ENCODE results near the gene NDUFS8.

The NDUFS8 gene

GRCh38 chr11:68016904-68017817 lies 13.3 kb upstream of the NDUFS8 start:
- DNase-seq: no peak

GRCh38 chr11:68017980-68018729 lies 12.3 kb upstream of the NDUFS8 start:
- DNase-seq: no peak

- no peak for DNase-seq
Observed at GRCh38 chr11:68018730-68019190, 11.7 kb upstream of the NDUFS8 start.

GRCh38 chr11:68019486-68019885 lies 11.0 kb upstream of the NDUFS8 start:
- no peak for DNase-seq

GRCh38 chr11:68020575-68020974 lies 9.9 kb upstream of the NDUFS8 start:
- no peak for DNase-seq

DNA sequence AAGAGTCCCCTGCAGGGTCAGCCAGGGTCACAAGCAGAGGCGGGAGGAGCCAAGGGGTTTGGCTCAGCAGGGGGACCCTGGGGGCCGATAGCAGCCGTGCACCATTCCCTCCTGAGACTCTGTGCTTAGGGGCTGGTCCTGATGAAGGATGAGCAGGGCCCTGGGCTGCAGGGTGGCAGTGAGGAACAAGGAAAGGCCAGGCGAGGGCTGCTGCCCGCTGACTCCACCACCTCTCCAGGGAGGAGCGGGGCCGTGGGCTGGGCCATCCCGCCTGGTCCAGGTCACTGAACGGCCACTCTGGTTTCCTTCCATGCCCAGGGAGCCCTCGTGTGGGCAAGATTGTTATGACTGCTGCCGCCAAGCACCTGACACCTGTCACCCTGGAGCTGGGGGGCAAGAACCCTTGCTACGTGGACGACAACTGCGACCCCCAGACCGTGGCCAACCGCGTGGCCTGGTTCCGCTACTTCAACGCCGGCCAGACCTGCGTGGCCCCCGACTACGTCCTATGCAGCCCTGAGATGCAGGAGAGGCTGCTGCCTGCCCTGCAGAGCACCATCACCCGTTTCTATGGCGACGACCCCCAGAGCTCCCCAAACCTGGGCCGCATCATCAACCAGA lies 9.2 kb upstream of the NDUFS8 start:
- no peak for DNase-seq

GRCh38 chr11:68022531-68022930 lies 8.0 kb upstream of the NDUFS8 start:
- DNase-seq: no peak

- DNase-seq: no peak
Observed at GRCh38 chr11:68024508-68024907, 6.0 kb upstream of the NDUFS8 start.

DNA sequence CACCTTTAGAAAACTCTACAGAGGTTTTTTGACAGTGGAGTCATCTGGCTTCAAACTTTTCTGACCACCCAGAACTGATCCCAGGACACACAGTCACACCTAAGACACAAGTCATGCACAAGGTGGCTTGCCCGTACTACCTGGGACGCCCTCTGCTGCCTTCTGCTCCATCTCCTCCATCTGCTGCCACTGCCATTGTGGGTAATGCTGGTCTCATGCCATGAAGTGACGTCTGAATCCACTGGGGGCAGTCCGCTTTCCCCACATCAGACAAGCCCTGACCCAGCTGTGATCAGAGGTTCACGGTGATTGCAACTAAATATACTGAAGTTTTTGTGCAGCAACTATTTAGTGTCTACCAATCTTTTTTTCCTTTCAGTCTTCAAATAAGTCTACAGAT lies 5.4 kb upstream of the NDUFS8 start:
- DNase-seq: no peak

- no peak for DNase-seq
Observed at GRCh38 chr11:68026391-68027105, 3.9 kb upstream of the NDUFS8 start.

- no peak for DNase-seq
Observed at GRCh38 chr11:68027667-68028066, 2.8 kb upstream of the NDUFS8 start.

DNA sequence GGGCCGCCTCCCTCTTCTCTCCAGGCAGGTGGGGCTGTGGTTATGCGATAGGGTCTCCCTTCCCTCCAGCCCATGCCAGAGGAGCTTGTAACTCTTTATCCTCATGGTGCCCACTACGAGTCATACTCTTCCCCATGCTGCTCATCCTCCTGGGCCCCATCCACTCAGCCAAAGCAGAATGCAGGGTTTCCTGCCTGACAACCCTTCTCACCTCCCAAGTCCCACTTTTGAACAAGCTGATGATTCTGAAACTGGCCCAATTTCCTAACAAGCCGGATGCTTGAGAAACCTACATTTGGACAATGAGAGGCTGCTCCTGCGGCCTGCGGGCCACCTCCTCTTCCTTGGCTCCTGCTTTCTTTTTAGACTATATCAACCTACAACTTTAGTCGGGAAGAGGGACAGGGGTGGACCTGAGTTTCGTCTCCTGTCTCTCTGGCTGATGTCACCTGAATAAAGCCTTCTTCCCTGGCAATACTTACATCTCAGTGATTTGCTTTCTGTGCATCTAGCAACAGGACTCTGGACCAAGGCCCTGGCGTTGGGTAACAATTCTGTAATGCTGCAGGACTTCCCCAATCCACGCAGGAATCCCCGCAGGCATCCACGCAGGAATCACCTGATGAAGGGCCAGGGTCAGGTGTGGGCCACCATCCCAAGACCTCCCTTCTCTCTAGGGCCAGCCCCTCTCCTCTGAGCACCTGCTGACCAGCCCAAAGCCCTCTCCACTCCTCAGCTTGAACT lies 1.5 kb upstream of the NDUFS8 start:
- DNase-seq: no peak

DNA sequence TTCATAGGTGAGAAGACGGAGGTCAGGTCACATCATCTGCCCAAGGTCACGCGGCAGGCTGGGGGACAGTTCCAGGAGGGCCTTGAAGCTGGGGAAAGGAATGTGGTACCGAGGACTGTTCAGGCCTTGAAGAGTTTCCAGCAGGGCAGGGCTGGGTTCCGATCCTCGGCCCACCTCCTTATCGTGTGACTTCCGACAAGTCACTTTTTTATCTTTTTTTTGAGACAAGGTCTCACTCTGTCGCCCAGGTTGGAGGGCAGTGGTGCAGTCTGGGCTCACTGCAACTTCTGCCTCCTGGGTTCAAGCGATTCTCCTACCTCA lies 623 bp downstream of the NDUFS8 start:
- no peak for DNase-seq

GRCh38 chr11:68032003-68032402 lies 1.5 kb downstream of the NDUFS8 start:
- DNase-seq: no peak

- no peak for DNase-seq
Observed at GRCh38 chr11:68032997-68033707, 2.7 kb downstream of the NDUFS8 start.

DNA sequence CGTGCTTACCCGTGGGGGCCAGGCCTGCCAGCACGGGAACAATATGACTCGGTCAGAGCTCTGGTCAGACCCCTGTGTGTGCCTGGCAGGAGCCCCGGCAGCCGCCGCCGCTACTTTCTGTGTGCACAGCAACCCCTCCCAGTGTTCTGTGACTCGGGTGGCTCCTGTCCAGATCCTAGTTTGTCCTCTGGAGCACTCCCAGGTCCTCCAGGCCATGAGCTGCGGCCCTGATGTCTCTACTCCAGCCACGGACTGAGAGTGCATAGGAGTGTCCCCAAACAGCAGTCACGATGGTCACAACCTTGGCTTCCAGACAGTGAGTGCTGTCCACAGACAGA lies 3.2 kb downstream of the NDUFS8 start:
- DNase-seq: no peak

- no peak for DNase-seq
Observed at GRCh38 chr11:68035266-68035876, 4.9 kb downstream of the NDUFS8 start.

GRCh38 chr11:68036141-68036716 lies 5.7 kb downstream of the NDUFS8 start:
- no peak for DNase-seq

- no peak for DNase-seq
Observed at GRCh38 chr11:68036717-68037239, 6.3 kb downstream of the NDUFS8 start.

DNA sequence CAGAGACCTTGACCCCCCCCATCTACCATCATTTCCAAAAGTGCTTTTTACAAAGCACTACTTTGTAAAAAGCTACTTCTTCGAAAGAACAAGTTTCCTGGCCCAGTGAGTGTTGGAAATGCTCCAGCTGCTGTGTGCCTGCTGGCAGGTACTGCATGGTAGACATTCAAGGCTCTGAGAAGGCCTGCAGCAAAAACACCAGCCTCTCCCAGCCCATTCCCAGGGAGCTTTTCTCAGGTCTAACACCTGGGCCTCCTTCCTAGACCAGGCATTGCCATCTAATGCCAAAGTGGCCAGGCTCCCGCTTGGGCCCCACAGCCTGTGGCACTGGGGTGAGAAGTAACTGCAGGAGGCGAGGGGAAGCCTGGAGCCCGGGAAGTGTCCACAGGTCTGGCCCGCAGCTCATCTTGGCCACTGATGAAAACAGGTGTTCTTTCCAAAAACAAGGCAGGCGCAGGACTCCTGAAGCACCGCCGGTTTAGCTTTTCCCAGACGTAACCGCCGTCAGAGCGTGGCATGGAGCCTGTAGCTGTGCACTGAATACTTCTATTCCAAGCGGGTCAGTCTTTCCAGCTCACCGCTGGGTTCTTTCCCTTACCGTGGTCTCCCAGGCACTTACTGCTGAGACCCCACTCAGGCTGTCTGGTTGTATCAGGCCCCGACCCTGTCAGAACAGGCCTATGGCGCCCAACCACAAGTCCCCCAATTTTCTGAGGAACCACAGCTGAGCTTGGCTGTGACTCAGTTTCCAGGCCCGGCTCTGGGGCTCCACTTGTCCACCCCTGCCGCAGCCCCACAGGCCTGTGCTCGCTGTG lies 7.1 kb downstream of the NDUFS8 start:
- DNase-seq: no peak

All from stimulated activated CD8-positive, alpha-beta memory T cell treated with anti-CD3 and anti-CD28 coated beads, Interleukin-4, amount 100 ng/mL, for 48 hours (primary cell).